ENCODE data around the gene ADGRL1.

Gene ADGRL1

GRCh38 chr19:14141041-14141440 is 64.9 kb downstream of the ADGRL1 start:
- no peak for DNase-seq (ENCODE audit: low read depth in 1 of 2, low spot score in 1 of 2)

- DNase-seq (ENCODE audit: low read depth in 1 of 2, low spot score in 1 of 2), result no peak
Measured at GRCh38 chr19:14139944-14140343, 66.0 kb downstream of the ADGRL1 start.

- DNase-seq (ENCODE audit: low read depth in 1 of 2, low spot score in 1 of 2), result no peak
Measured at GRCh38 chr19:14138576-14139265, 67.2 kb downstream of the ADGRL1 start.

GRCh38 chr19:14136509-14137281 is 69.3 kb downstream of the ADGRL1 start, which contains the start of gene ASF1B:
TSS of gene ASF1B (minus strand) at chr19:14136589. CDS start at chr19:14136456, 133 bp downstream.
- DNase-seq (ENCODE audit: low read depth in 1 of 2, low spot score in 1 of 2), result peak; percentile 94 to 98

GRCh38 chr19:14135985-14136508 is 69.9 kb downstream of the ADGRL1 start:
- DNase-seq (ENCODE audit: low read depth in 1 of 2, low spot score in 1 of 2), result no peak

- DNase-seq (ENCODE audit: low read depth in 1 of 2, low spot score in 1 of 2), result no peak
Measured at GRCh38 chr19:14135355-14135754, 70.6 kb downstream of the ADGRL1 start.

GRCh38 chr19:14127929-14128509 is 78.0 kb downstream of the ADGRL1 start:
- DNase-seq (ENCODE audit: low read depth in 1 of 2, low spot score in 1 of 2), result no peak

- DNase-seq (ENCODE audit: low read depth in 1 of 2, low spot score in 1 of 2), result no peak
Measured at GRCh38 chr19:14127176-14127575, 78.8 kb downstream of the ADGRL1 start.

- DNase-seq (ENCODE audit: low read depth in 1 of 2, low spot score in 1 of 2), result no peak
Measured at GRCh38 chr19:14122924-14123323, 83.0 kb downstream of the ADGRL1 start.

GRCh38 chr19:14120497-14120780 is 85.5 kb downstream of the ADGRL1 start:
- no peak for DNase-seq (ENCODE audit: low read depth in 1 of 2, low spot score in 1 of 2)

- DNase-seq (ENCODE audit: low read depth in 1 of 2, low spot score in 1 of 2), result no peak
Measured at GRCh38 chr19:14119644-14120496, 86.1 kb downstream of the ADGRL1 start.

- DNase-seq (ENCODE audit: low read depth in 1 of 2, low spot score in 1 of 2), result no peak
Measured at GRCh38 chr19:14119146-14119545, 86.8 kb downstream of the ADGRL1 start.

- DNase-seq (ENCODE audit: low read depth in 1 of 2, low spot score in 1 of 2), result no peak
Measured at GRCh38 chr19:14118165-14119051, 87.6 kb downstream of the ADGRL1 start.

GRCh38 chr19:14117668-14118164 is 88.3 kb downstream of the ADGRL1 start, which contains the start of gene PRKACA:
TSS of gene PRKACA (minus strand) at chr19:14117762. CDS start at chr19:14117547, 215 bp downstream.
- peak; percentile 95 to 99 for DNase-seq (ENCODE audit: low read depth in 1 of 2, low spot score in 1 of 2)

GRCh38 chr19:14116918-14117578 is 88.9 kb downstream of the ADGRL1 start:
- DNase-seq (ENCODE audit: low read depth in 1 of 2, low spot score in 1 of 2), result peak in 1 of 2 donors; percentile 12

GRCh38 chr19:14116525-14116917 is 89.4 kb downstream of the ADGRL1 start:
- DNase-seq (ENCODE audit: low read depth in 1 of 2, low spot score in 1 of 2), result no peak

- DNase-seq (ENCODE audit: low read depth in 1 of 2, low spot score in 1 of 2), result no peak
Measured at GRCh38 chr19:14115756-14116155, 90.2 kb downstream of the ADGRL1 start.

- peak in 1 of 2 donors; percentile 34 for DNase-seq (ENCODE audit: low read depth in 1 of 2, low spot score in 1 of 2)
Measured at GRCh38 chr19:14114854-14115253, 91.1 kb downstream of the ADGRL1 start.

- no peak for DNase-seq (ENCODE audit: low read depth in 1 of 2, low spot score in 1 of 2)
Measured at GRCh38 chr19:14114439-14114838, 91.5 kb downstream of the ADGRL1 start.
